ENCODE data around the gene IKZF3.
"Not testable (repeated sequence)": the region's sequence is repeated elsewhere in the genome, so short reads cannot be mapped to it uniquely, and the experiment has no call there.

IKZF3 gene

GRCh38 chr17:39855911-39856649 is 8.0 kb downstream of the IKZF3 start:
- DNase-seq: not testable (repeated sequence)

- no peak for DNase-seq
Measured at GRCh38 chr17:39854909-39855308, 9.2 kb downstream of the IKZF3 start.

- DNase-seq: no peak
Measured at GRCh38 chr17:39852239-39852638, 11.9 kb downstream of the IKZF3 start.

GRCh38 chr17:39850186-39850585 is 13.9 kb downstream of the IKZF3 start:
- DNase-seq: not testable (repeated sequence)

- DNase-seq: peak; percentile 29
Measured at GRCh38 chr17:39848600-39848999, 15.5 kb downstream of the IKZF3 start.

GRCh38 chr17:39846205-39846604 is 17.9 kb downstream of the IKZF3 start:
- DNase-seq: no peak

GRCh38 chr17:39845052-39845846 is 18.9 kb downstream of the IKZF3 start:
- DNase-seq: no peak

- DNase-seq: no peak
Measured at GRCh38 chr17:39841134-39841683, 22.9 kb downstream of the IKZF3 start.

- DNase-seq: no peak
Measured at GRCh38 chr17:39838784-39839183, 25.3 kb downstream of the IKZF3 start.

GRCh38 chr17:39838057-39838456 is 26.1 kb downstream of the IKZF3 start:
- DNase-seq: no peak

GRCh38 chr17:39836117-39836516 is 28.0 kb downstream of the IKZF3 start:
- no peak for DNase-seq

GRCh38 chr17:39835038-39835786 is 28.9 kb downstream of the IKZF3 start:
- no peak for DNase-seq

- DNase-seq: no peak
Measured at GRCh38 chr17:39834017-39834416, 30.1 kb downstream of the IKZF3 start.

GRCh38 chr17:39831588-39831987 is 32.5 kb downstream of the IKZF3 start:
- no peak for DNase-seq

GRCh38 chr17:39828443-39828842 is 35.7 kb downstream of the IKZF3 start:
- DNase-seq: no peak

- DNase-seq: no peak
Measured at GRCh38 chr17:39826334-39826733, 37.8 kb downstream of the IKZF3 start.

GRCh38 chr17:39823407-39824054 is 40.6 kb downstream of the IKZF3 start:
- DNase-seq: no peak

GRCh38 chr17:39822051-39822451 is 42.1 kb downstream of the IKZF3 start:
- DNase-seq: no peak

GRCh38 chr17:39820987-39821386 is 43.1 kb downstream of the IKZF3 start:
- DNase-seq: no peak

GRCh38 chr17:39820541-39820940 is 43.6 kb downstream of the IKZF3 start:
- no peak for DNase-seq

GRCh38 chr17:39818358-39819000 is 45.6 kb downstream of the IKZF3 start:
- peak; percentile 43 for DNase-seq

- DNase-seq: no peak
Measured at GRCh38 chr17:39816272-39816671, 47.8 kb downstream of the IKZF3 start.

Data from CD4-positive, alpha-beta T cell treated with Interleukin-15 for 1 hour (primary cell).